HG02642 (cell line): ENCODE measurements around the gene PDE1A.
"Not testable (repeated sequence)": the region's sequence is repeated elsewhere in the genome, so short reads cannot be mapped to it uniquely, and the experiment has no call there.

Experiments used
- ATAC-seq: cut with Tn5 transposase; IDR thresholded peaks from one replicate; pipeline ENCODE4 v1.9.1; 2021; ENCODE audit warnings: mild to moderate bottlenecking; ENCODE audit not compliant: unreplicated experiment, poor library complexity

The PDE1A gene

GRCh38 chr2:182412858-182413257 lies 14.0 kb downstream of the PDE1A start:
- no peak for ATAC-seq

GRCh38 chr2:182410120-182410519 lies 16.7 kb downstream of the PDE1A start:
- no peak for ATAC-seq

GRCh38 chr2:182406221-182406620 lies 20.6 kb downstream of the PDE1A start:
- no peak for ATAC-seq

- no peak for ATAC-seq
Observed at GRCh38 chr2:182404975-182405561, 21.8 kb downstream of the PDE1A start.

GRCh38 chr2:182404092-182404491 lies 22.7 kb downstream of the PDE1A start:
- ATAC-seq: no peak

- ATAC-seq: no peak
Observed at GRCh38 chr2:182393270-182393760, 33.5 kb downstream of the PDE1A start.

- ATAC-seq: no peak
Observed at GRCh38 chr2:182391443-182391842, 35.4 kb downstream of the PDE1A start.

GRCh38 chr2:182386267-182386880 lies 40.5 kb downstream of the PDE1A start:
- not testable (repeated sequence) for ATAC-seq

GRCh38 chr2:182384860-182385259 lies 42.0 kb downstream of the PDE1A start:
- no peak for ATAC-seq

GRCh38 chr2:182381225-182381624 lies 45.6 kb downstream of the PDE1A start:
- no peak for ATAC-seq

- no peak for ATAC-seq
Observed at GRCh38 chr2:182379241-182379640, 47.6 kb downstream of the PDE1A start.

- ATAC-seq: no peak
Observed at GRCh38 chr2:182378759-182379158, 48.1 kb downstream of the PDE1A start.

- no peak for ATAC-seq
Observed at GRCh38 chr2:182377467-182377866, 49.4 kb downstream of the PDE1A start.

- no peak for ATAC-seq
Observed at GRCh38 chr2:182375862-182376261, 51.0 kb downstream of the PDE1A start.

GRCh38 chr2:182372661-182373060 lies 54.2 kb downstream of the PDE1A start:
- ATAC-seq: no peak

- no peak for ATAC-seq
Observed at GRCh38 chr2:182368996-182369395, 57.8 kb downstream of the PDE1A start.

GRCh38 chr2:182368446-182368845 lies 58.4 kb downstream of the PDE1A start:
- no peak for ATAC-seq

- ATAC-seq: no peak
Observed at GRCh38 chr2:182367401-182367800, 59.4 kb downstream of the PDE1A start.

GRCh38 chr2:182366628-182367027 lies 60.2 kb downstream of the PDE1A start:
- no peak for ATAC-seq

GRCh38 chr2:182365855-182366254 lies 61.0 kb downstream of the PDE1A start:
- ATAC-seq: no peak

- no peak for ATAC-seq
Observed at GRCh38 chr2:182361477-182361876, 65.4 kb downstream of the PDE1A start.

- ATAC-seq: no peak
Observed at GRCh38 chr2:182360663-182361260, 66.1 kb downstream of the PDE1A start.
